Esophagus squamous epithelium (tissue), 5 donors: ENCODE data around the gene RAB35. TPM values are rescaled to one million over a fixed set of nuclear protein-coding genes. Genes with fewer than 3 reads are reported as not detected.
"Not testable (repeated sequence)": the region's sequence is repeated elsewhere in the genome, so short reads cannot be mapped to it uniquely, and the experiment has no call there.

Source experiments
- DNase-seq: peaks from one replicate; lab custom pipeline; 2025; lab: John Stamatoyannopoulos, UW
- H3K27ac ChIP-seq, 4 donors: fragments of 200-600 bp; sonication (generic); one replicate each; pipeline ENCODE4 v1.5.1; 2016 to 2019; ENCODE audit warnings: mild to moderate bottlenecking in 1 of 4
- H3K27me3 ChIP-seq, 4 donors: fragments of 200-600 bp; sonication (generic); 1 replicate in 3 of 4; 2 replicates in 1 of 4; pipeline versions ENCODE4 v1.5.1 to v1.6.0; 2017 to 2021; ENCODE audit warnings: antibody characterized with exemption in 1 of 4
- H3K36me3 ChIP-seq, 3 donors: fragments of 200-600 bp; sonication (generic); one replicate each; pipeline ENCODE4 v1.5.1; 2016 to 2019
- H3K4me1 ChIP-seq, 3 donors: fragments of 200-600 bp; sonication (generic); one replicate each; pipeline ENCODE4 v1.5.1; 2017 to 2019
- H3K4me3 ChIP-seq, 4 donors: fragments of 200-600 bp; sonication (generic); 1 replicate in 3 of 4; 2 replicates in 1 of 4; pipeline ENCODE4 v1.5.1; 2016 to 2019; ENCODE audit warnings: mild to moderate bottlenecking in 2 of 4, moderate library complexity in 1 of 4
- H3K9me3 ChIP-seq, 3 donors: fragments of 200-600 bp; sonication (generic); one replicate each; pipeline ENCODE4 v1.5.1; 2016 to 2019
- CTCF ChIP-seq, 6 experiments: fragments of 450-650 bp in 4 of 6; fragments of 200-600 bp in 2 of 6; sonication (generic) in 2 of 6; IDR thresholded peaks; one replicate each; pipeline ENCODE4 v1.5.1; 2016 to 2019; ENCODE audit warnings: antibody characterized with exemption in 6 of 6, mild to moderate bottlenecking in 4 of 6, moderate library complexity in 4 of 6
- POLR2A ChIP-seq, 4 donors: fragments of 450-650 bp; IDR thresholded peaks; one replicate each; pipeline ENCODE4 v1.6.1; 2017; ENCODE audit warnings: antibody characterized with exemption in 4 of 4, mild to moderate bottlenecking in 4 of 4, moderate library complexity in 3 of 4
- WGBS, 2 donors: methylation state at CpG; one replicate each; pipeline ENCODE4 v1.1.5; 2018; 5-methylcytosine and 5-hydroxymethylcytosine counted together
- intact Hi-C: fragments of 100-400 bp; cut with DNase I; formaldehyde crosslinking; loops from one replicate; pipeline ENCODE4 v1.15.0; 2022
- small RNA-seq, 4 donors: library from RNA; depleted of rRNA; stranded (forward); fragments of <200 nt; gene quantifications; one replicate each; pipeline ENCODE3, GENCODE V24; 2016
- total RNA-seq, 4 donors: library from RNA; depleted of rRNA; stranded (reverse); fragments of >200 nt; gene quantifications; one replicate each; pipeline ENCODE4 v1.1.0, GENCODE V29; 2016
- donor health status: DM: yes; HTN: yes; CAD: no.

RAB35 gene
- total RNA-seq, 4 donors from 2014 or later, result 25.8 to 38.9 (median 32.0) TPM

GRCh38 chr12:120047072-120047471 is 69.5 kb downstream of the RAB35 start:
- Histone ChIP-seq H3K36me3 (no peaks in the 10 kb centered on the region), H3K4me1 (peaks cover 0 to 24% (median 5%) of the 10 kb centered on the region in 3 donors), H3K9me3 (no peaks in the 10 kb centered on the region), H3K27me3 (no peaks in the 10 kb centered on the region), H3K27ac (no peak overlapping the region), H3K4me3 (no peak overlapping the region)
- intact Hi-C loops, result no loop called here
- 58 to 75% methylated on average over 1 of the region's 1 CpG for WGBS, 2 donors
- DNase-seq, result no peak
- TF ChIP-seq CTCF (IDR thresholded peaks at IDR 0.05), result no peak
- TF ChIP-seq POLR2A (IDR thresholded peaks at IDR 0.05), result no peak

- H3K27me3 ChIP-seq, H3K36me3 ChIP-seq, intact Hi-C loops, DNase-seq, H3K4me3 ChIP-seq, H3K27ac ChIP-seq, H3K9me3 ChIP-seq: not testable (repeated sequence)
- WGBS, 2 donors, result 67 to 85% methylated on average over 3 of the region's 5 CpGs
- peaks cover 0 to 41% (median 5%) of the 10 kb centered on the region in 3 donors for H3K4me1 ChIP-seq
Observed at GRCh38 chr12:120045367-120045766, 71.2 kb downstream of the RAB35 start.

Small RNA genes within 50 kb of the gene (small RNA-seq; reads per million reads assigned to genes)
- gene AC004812.1 (0 reads per million in 4 donors), gene MIR4498 (0 to 0.27 (median 0.11) reads per million in 4 donors)

Other genes with a start within 250 kb of the RAB35 start
- gene CIT, start 239.4 kb downstream of the RAB35 start, total RNA-seq, result 10 to 100 TPM in 3 of 4 donors, 1 to 10 TPM in 1; 6.7 to 23.1 (median 13.9) TPM
- 10 to 100 TPM; 19.7 to 66.7 (median 44.1) TPM for gene BICDL1, start 127.5 kb downstream of the RAB35 start, total RNA-seq
- gene GCN1, start 78.0 kb upstream of the RAB35 start, total RNA-seq, result 100 to 1,000 TPM in 1 of 4 donors, 10 to 100 TPM in 3; 39.5 to 117 (median 63.7) TPM
- gene RPLP0, start 84.4 kb upstream of the RAB35 start, total RNA-seq, result 1,000 to 10,000 TPM; 3,136 to 5,114 (median 4,044) TPM
- 10 to 100 TPM; 18.2 to 44.4 (median 21.4) TPM for gene PXN, start 149.0 kb upstream of the RAB35 start, total RNA-seq
- under 1 TPM in 3 of 4 donors, not detected in 1; under 0.01 TPM for gene RNU4-2, start 175.2 kb upstream of the RAB35 start, total RNA-seq
- under 1 TPM in 3 of 4 donors, not detected in 1; under 0.01 TPM for gene RNU4-1, start 176.5 kb upstream of the RAB35 start, total RNA-seq
- gene SIRT4, start 185.6 kb upstream of the RAB35 start, total RNA-seq, result 1 to 10 TPM in 1 of 4 donors, under 1 TPM in 1, not detected in 2; 0.70 to 5.0 TPM
- gene PLA2G1B, start 211.0 kb upstream of the RAB35 start, total RNA-seq, result not detected